Stimulated activated CD4-positive, alpha-beta T cell treated with anti-CD3 and anti-CD28 coated beads, Interleukin-12 subunit alpha, Interleukin-12 subunit beta, amount 100 ng/mL, for 24 hours (primary cell): ENCODE results near the gene ERI3.
A peak's percentile ranks its signal among the peaks of the same experiment; 100 is the strongest.
"Not testable (repeated sequence)": the region's sequence is repeated elsewhere in the genome, so short reads cannot be mapped to it uniquely, and the experiment has no call there.

Experiments used
- DNase-seq, 2 experiments: peaks; one replicate each; pipeline ENCODE4 v3.0.0-alpha.2; 2020; ENCODE audit warnings: low read depth in 2 of 2

Gene ERI3

GRCh38 chr1:44212355-44213221 is 142.5 kb downstream of the ERI3 start:
- peak in 1 of 2 experiments; percentile 12 for DNase-seq

- DNase-seq = no peak
Observed at GRCh38 chr1:44210595-44210994, 144.5 kb downstream of the ERI3 start.

- DNase-seq = no peak
Observed at GRCh38 chr1:44208226-44208625, 146.8 kb downstream of the ERI3 start.

- not testable (repeated sequence) for DNase-seq
Observed at GRCh38 chr1:44206545-44206944, 148.5 kb downstream of the ERI3 start.

GRCh38 chr1:44200336-44200735 is 154.7 kb downstream of the ERI3 start:
- DNase-seq = no peak

GRCh38 chr1:44174630-44175029 is 180.4 kb downstream of the ERI3 start:
- no peak for DNase-seq
